Tibial nerve (tissue), 4 donors: Measurements from ENCODE around the gene SULT2A1. TPM values are rescaled to one million over a fixed set of nuclear protein-coding genes. Genes with fewer than 3 reads are reported as not detected.

ENCODE experiments used
- DNase-seq, 2 donors: peaks; one replicate each; pipeline ENCODE4 v3.0.0-alpha.2; 2019; ENCODE audit warnings: low spot score in 2 of 2
- H3K27ac ChIP-seq, 4 donors: fragments of 200-600 bp; sonication (generic) in 3 of 4; one replicate each; pipeline ENCODE4 v1.5.1; 2017 to 2019; ENCODE audit warnings: mild to moderate bottlenecking in 1 of 4
- H3K27me3 ChIP-seq, 2 donors: fragments of 200-600 bp; sonication (generic) in 1 of 2; one replicate each; pipeline versions ENCODE4 v1.5.1 to v1.6.0; 2017 to 2019
- H3K36me3 ChIP-seq, 3 donors: fragments of 200-600 bp; sonication (generic); one replicate each; pipeline ENCODE4 v1.5.1; 2018 to 2019
- H3K4me1 ChIP-seq, 4 donors: fragments of 200-600 bp; sonication (generic) in 3 of 4; one replicate each; pipeline ENCODE4 v1.5.1; 2017 to 2019
- H3K4me3 ChIP-seq, 4 donors: fragments of 200-600 bp; sonication (generic) in 3 of 4; one replicate each; pipeline ENCODE4 v1.5.1; 2017 to 2019; ENCODE audit warnings: mild to moderate bottlenecking in 1 of 4, moderate library complexity in 1 of 4
- H3K9me3 ChIP-seq, 4 donors: fragments of 200-600 bp; sonication (generic) in 3 of 4; one replicate each; pipeline ENCODE4 v1.5.1; 2017 to 2019
- EP300 ChIP-seq, 2 donors: sonication (generic); formaldehyde crosslinking; IDR thresholded peaks; one replicate each; pipeline ENCODE4 v1.6.1; 2017; ENCODE audit warnings: antibody characterized with exemption in 2 of 2, mild to moderate bottlenecking in 1 of 2
- POLR2A ChIP-seq, 2 donors: fragments of 450-650 bp; IDR thresholded peaks; one replicate each; pipeline ENCODE4 v1.6.1; 2017; ENCODE audit warnings: antibody characterized with exemption in 2 of 2, mild to moderate bottlenecking in 2 of 2, moderate library complexity in 2 of 2
- WGBS, 2 donors: methylation state at CpG; one replicate each; pipeline ENCODE4 v1.1.5; 2018; 5-methylcytosine and 5-hydroxymethylcytosine counted together
- total RNA-seq, 4 donors: library from RNA; depleted of rRNA; stranded (reverse); fragments of >200 nt; gene quantifications; one replicate each; pipeline ENCODE4 v1.1.0, GENCODE V29; 2016
- TF ChIP-seq, protein P1 (sequence below), 5 experiments: fragments of 200-600 bp in 3 of 5; fragments of 450-650 bp in 2 of 5; sonication (generic) in 3 of 5; IDR thresholded peaks; one replicate each; pipeline ENCODE4 v1.5.1; 2016 to 2019; ENCODE audit warnings: antibody characterized with exemption in 5 of 5, mild to moderate bottlenecking in 3 of 5, moderate library complexity in 2 of 5

The SULT2A1 gene
- total RNA-seq, 4 donors from 2014 or later, result not detected

DNA sequence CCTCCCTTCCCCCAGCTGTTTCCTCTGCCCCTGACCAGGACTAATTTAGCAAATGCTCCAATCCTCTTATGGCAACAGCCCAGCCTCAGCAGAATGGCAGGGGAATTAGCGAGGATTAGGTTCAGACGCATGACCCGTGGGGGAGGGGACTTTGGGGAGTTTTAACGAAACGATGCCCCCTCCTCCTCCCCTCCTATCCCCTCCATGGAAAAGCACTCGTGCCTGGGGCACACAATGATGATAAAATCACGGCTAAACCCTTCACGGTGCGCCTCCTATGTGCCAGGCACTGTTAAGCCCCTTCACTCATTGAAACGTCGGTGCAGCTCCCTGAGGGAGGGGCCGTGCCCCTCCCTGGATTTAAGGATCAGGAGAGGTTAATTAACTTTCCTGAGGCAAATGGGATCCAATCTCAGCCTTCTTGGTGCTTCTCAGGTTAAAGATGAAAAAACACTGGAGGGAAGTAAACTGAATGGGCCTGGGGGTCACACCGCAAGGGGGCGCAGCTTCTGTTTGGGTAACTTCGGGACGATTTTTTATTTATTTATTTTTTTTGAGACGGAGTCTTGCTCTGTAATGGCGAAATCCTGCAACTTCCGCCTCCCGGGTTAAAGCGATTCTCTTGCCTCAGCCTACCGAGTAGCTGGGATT lies 37.2 kb downstream of the SULT2A1 start:
- Histone ChIP-seq H3K4me3 (no peak overlapping the region), H3K27me3 (peaks cover 0 to 56% of the 10 kb centered on the region in 2 donors), H3K9me3 (no peaks in the 10 kb centered on the region), H3K4me1 (no peaks in the 10 kb centered on the region), H3K27ac (no peak overlapping the region), H3K36me3 (no peaks in the 10 kb centered on the region)
- WGBS, 2 donors, result 3% methylated on average over 22 of the region's 22 CpGs
- DNase-seq, result no peak
- TF ChIP-seq, protein P1, sequence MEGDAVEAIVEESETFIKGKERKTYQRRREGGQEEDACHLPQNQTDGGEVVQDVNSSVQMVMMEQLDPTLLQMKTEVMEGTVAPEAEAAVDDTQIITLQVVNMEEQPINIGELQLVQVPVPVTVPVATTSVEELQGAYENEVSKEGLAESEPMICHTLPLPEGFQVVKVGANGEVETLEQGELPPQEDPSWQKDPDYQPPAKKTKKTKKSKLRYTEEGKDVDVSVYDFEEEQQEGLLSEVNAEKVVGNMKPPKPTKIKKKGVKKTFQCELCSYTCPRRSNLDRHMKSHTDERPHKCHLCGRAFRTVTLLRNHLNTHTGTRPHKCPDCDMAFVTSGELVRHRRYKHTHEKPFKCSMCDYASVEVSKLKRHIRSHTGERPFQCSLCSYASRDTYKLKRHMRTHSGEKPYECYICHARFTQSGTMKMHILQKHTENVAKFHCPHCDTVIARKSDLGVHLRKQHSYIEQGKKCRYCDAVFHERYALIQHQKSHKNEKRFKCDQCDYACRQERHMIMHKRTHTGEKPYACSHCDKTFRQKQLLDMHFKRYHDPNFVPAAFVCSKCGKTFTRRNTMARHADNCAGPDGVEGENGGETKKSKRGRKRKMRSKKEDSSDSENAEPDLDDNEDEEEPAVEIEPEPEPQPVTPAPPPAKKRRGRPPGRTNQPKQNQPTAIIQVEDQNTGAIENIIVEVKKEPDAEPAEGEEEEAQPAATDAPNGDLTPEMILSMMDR (IDR thresholded peaks at IDR 0.05), result peak in 1 of 5 experiments; percentile 10
- TF ChIP-seq POLR2A (IDR thresholded peaks at IDR 0.05), result no peak

- WGBS, 2 donors, result 52 to 54% methylated on average over 10 of the region's 10 CpGs
- H3K4me3 ChIP-seq, result no peak overlapping the region
- peaks cover 0 to 60% of the 10 kb centered on the region in 2 donors for H3K27me3 ChIP-seq
- no peaks in the 10 kb centered on the region for H3K36me3 ChIP-seq
- H3K27ac ChIP-seq, result no peak overlapping the region
- no peaks in the 10 kb centered on the region for H3K9me3 ChIP-seq
- TF ChIP-seq POLR2A (IDR thresholded peaks at IDR 0.05) (no peak), EP300 (IDR thresholded peaks at IDR 0.05) (no peak)
- TF ChIP-seq, protein P1 (IDR thresholded peaks at IDR 0.05), result no peak
- no peaks in the 10 kb centered on the region for H3K4me1 ChIP-seq
- DNase-seq, result no peak
Observed at GRCh38 chr19:47848425-47848822, 37.7 kb downstream of the SULT2A1 start.

DNA sequence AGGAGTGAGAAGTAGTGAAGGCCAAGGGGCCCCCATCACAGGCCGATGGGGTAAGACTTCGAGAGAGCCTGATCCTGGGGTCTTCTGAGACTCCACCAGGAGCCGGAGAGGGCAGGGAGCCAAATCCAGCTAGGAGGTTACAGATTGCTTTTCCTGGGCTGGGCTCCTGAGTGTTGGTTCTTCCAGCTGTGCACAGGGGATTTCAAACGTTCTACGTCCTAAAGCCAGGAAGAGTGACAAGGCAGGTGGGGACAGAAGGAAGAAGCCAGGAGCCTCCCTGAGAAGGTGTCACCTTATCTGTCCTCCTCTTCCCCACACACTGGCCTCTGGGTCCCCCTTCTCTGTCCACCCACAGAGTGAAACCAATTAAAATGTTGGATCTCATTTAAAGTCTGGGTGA lies 43.2 kb downstream of the SULT2A1 start:
- Histone ChIP-seq H3K4me3 (no peak overlapping the region), H3K4me1 (no peaks in the 10 kb centered on the region), H3K9me3 (no peaks in the 10 kb centered on the region), H3K27me3 (peaks cover 0 to 53% of the 10 kb centered on the region in 2 donors), H3K36me3 (no peaks in the 10 kb centered on the region), H3K27ac (no peak overlapping the region)
- WGBS, 2 donors, result 40 to 55% methylated on average over 5 of the region's 5 CpGs
- TF ChIP-seq, protein P1 (IDR thresholded peaks at IDR 0.05), result no peak
- TF ChIP-seq EP300 (IDR thresholded peaks at IDR 0.05) (no peak), POLR2A (IDR thresholded peaks at IDR 0.05) (no peak)
- no peak for DNase-seq

DNA sequence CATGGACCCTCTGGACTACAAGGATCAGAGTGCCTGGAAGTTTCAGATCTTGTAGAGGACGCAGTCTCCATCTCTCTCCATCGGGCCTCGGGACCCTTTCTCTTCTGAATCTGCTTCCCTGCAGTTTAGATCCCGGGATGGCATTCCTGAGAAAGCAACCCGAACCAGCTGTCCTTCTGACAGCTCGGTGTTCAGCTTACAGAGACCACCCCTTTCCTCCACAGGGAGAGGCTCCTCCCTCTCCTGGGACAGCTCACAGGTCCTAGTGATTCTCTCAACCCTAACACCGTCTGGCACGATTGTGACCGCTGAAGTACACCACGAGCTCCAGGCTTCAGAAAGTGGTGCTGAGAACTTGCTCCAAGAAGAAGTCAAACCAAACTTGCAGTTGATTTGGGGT lies 46.2 kb downstream of the SULT2A1 start:
- Histone ChIP-seq H3K36me3 (no peaks in the 10 kb centered on the region), H3K27ac (no peak overlapping the region), H3K4me3 (no peak overlapping the region), H3K9me3 (no peaks in the 10 kb centered on the region), H3K4me1 (no peaks in the 10 kb centered on the region), H3K27me3 (peaks cover 0 to 43% of the 10 kb centered on the region in 2 donors)
- TF ChIP-seq, protein P1 (IDR thresholded peaks at IDR 0.05), result no peak
- 28 to 31% methylated on average over 10 of the region's 10 CpGs for WGBS, 2 donors
- no peak for DNase-seq

DNA sequence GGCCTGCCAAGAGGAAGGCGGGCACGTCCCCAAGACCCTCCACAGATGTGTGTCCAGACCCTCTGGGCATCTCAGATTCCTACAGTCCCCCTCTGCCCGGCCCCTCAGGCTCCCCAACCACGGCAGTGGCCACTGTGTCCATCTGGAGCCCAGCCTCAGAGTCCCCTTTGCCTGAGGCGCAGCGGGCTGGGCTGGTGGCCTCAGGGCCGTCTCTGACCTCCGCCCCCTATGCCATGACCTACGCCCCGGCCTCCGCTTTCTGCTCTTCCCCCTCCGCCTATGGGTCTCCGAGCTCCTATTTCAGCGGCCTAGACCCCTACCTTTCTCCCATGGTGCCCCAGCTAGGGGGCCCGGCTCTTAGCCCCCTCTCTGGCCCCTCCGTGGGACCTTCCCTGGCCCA lies 46.7 kb downstream of the SULT2A1 start:
- no peak for DNase-seq
- H3K27ac ChIP-seq, result no peak overlapping the region
- TF ChIP-seq EP300 (IDR thresholded peaks at IDR 0.05) (no peak), POLR2A (IDR thresholded peaks at IDR 0.05) (no peak)
- TF ChIP-seq, protein P1 (IDR thresholded peaks at IDR 0.05), result no peak
- no peak overlapping the region for H3K4me3 ChIP-seq
- no peaks in the 10 kb centered on the region for H3K36me3 ChIP-seq
- no peaks in the 10 kb centered on the region for H3K4me1 ChIP-seq
- WGBS, 2 donors, result 47 to 55% methylated on average over 14 to 15 of the region's 16 CpGs
- H3K9me3 ChIP-seq, result no peaks in the 10 kb centered on the region
- peaks cover 0 to 43% of the 10 kb centered on the region in 2 donors for H3K27me3 ChIP-seq
